Ovary (tissue), 3 donors: ENCODE data around the gene SV2B.

ENCODE experiments used
- CTCF ChIP-seq, 3 donors: fragments of 450-650 bp in 2 of 3; fragments of 200-600 bp in 1 of 3; IDR thresholded peaks; one replicate each; pipeline versions ENCODE4 v1.5.1 to v1.8.0; 2016 to 2022; ENCODE audit warnings: antibody characterized with exemption in 3 of 3, mild to moderate bottlenecking in 1 of 3
- POLR2A ChIP-seq: fragments of 450-650 bp; IDR thresholded peaks from one replicate; pipeline ENCODE4 v1.6.1; 2017; ENCODE audit warnings: antibody characterized with exemption, mild to moderate bottlenecking, moderate library complexity
- donor health status: DM: no; HTN: no; CAD: no.

- TF ChIP-seq POLR2A, result no peak
- TF ChIP-seq CTCF (IDR thresholded peaks at IDR 0.05), result no peak
Observed at GRCh38 chr15:91061230-91061629, 38.8 kb upstream of the SV2B start.
